Liver (tissue), 9 donors: Measurements from ENCODE around the gene FARP1. TPM values are rescaled to one million over a fixed set of nuclear protein-coding genes. Genes with fewer than 3 reads are reported as not detected.
A peak's percentile ranks its signal among the peaks of the same experiment; 100 is the strongest.

ENCODE experiments used
- DNase-seq: peaks from one replicate; pipeline ENCODE4 v3.0.0-alpha.2; 2017; ENCODE audit warnings: low spot score
- H3K27ac ChIP-seq, 2 donors: one replicate each; pipeline ENCODE4 v1.7.0; 2013; ENCODE audit warnings: inconsistent platforms in 2 of 2, low read length in 2 of 2, control low read depth in 1 of 2, low read depth in 1 of 2, mild to moderate bottlenecking in 1 of 2
- H3K27me3 ChIP-seq, 4 donors: one replicate each; pipeline versions ENCODE4 v1.6.1 to v1.7.0; 2013; ENCODE audit warnings: low read length in 3 of 4, inconsistent platforms in 1 of 4, mild to moderate bottlenecking in 1 of 4, moderate library complexity in 1 of 4; ENCODE audit not compliant: control insufficient read depth in 4 of 4, insufficient read depth in 4 of 4
- H3K36me3 ChIP-seq, 4 donors: one replicate each; pipeline versions ENCODE4 v1.6.1 to v1.7.0; 2013; ENCODE audit warnings: low read length in 3 of 4, mild to moderate bottlenecking in 3 of 4, low read depth in 1 of 4, moderate library complexity in 1 of 4; ENCODE audit not compliant: control insufficient read depth in 4 of 4, insufficient read depth in 3 of 4
- H3K4me1 ChIP-seq, 4 donors: one replicate each; pipeline versions ENCODE4 v1.6.1 to v1.7.0; 2013; ENCODE audit warnings: low read length in 3 of 4, mild to moderate bottlenecking in 3 of 4, moderate library complexity in 1 of 4; ENCODE audit not compliant: control insufficient read depth in 4 of 4, insufficient read depth in 4 of 4
- H3K4me3 ChIP-seq, 3 donors: one replicate each; pipeline versions ENCODE4 v1.6.1 to v1.7.0; 2013; ENCODE audit warnings: low read length in 3 of 3, control low read depth in 1 of 3, low read depth in 1 of 3, mild to moderate bottlenecking in 1 of 3
- H3K9ac ChIP-seq, 2 donors: one replicate each; pipeline ENCODE4 v1.7.0; 2013; ENCODE audit warnings: low read length in 2 of 2, mild to moderate bottlenecking in 2 of 2, moderate library complexity in 2 of 2, control low read depth in 1 of 2, low read depth in 1 of 2
- H3K9me3 ChIP-seq, 4 donors: one replicate each; pipeline versions ENCODE4 v1.6.1 to v1.7.0; 2013; ENCODE audit warnings: low read length in 3 of 4; ENCODE audit not compliant: control insufficient read depth in 4 of 4
- EGR1 ChIP-seq, 2 donors: IDR thresholded peaks; 2 replicates each; pipeline ENCODE4 v1.6.1; 2016 to 2018; ENCODE audit warnings: antibody characterized with exemption in 2 of 2, low read depth in 2 of 2
- FOXA1 ChIP-seq: IDR thresholded peaks from 2 replicates; pipeline ENCODE4 v1.6.1; 2016; ENCODE audit warnings: antibody characterized with exemption
- FOXA2 ChIP-seq: IDR thresholded peaks from 2 replicates; pipeline ENCODE4 v1.6.1; 2016; ENCODE audit warnings: antibody characterized with exemption
- GABPA ChIP-seq, 2 donors: IDR thresholded peaks in 1 of 2; conservative IDR thresholded peaks in 1 of 2; 2 replicates each; pipeline ENCODE4 v1.6.1; 2016; ENCODE audit warnings: antibody characterized with exemption in 2 of 2, mild to moderate bottlenecking in 1 of 2, moderate library complexity in 1 of 2
- HNF4A ChIP-seq, 2 donors: conservative IDR thresholded peaks; 2 replicates each; pipeline ENCODE4 v1.6.1; 2016; ENCODE audit warnings: antibody characterized with exemption in 2 of 2, mild to moderate bottlenecking in 2 of 2
- HNF4G ChIP-seq: IDR thresholded peaks from 2 replicates; pipeline ENCODE4 v1.6.1; 2016; ENCODE audit warnings: antibody characterized with exemption
- JUND ChIP-seq, 2 donors: IDR thresholded peaks; 2 replicates each; pipeline ENCODE4 v1.6.1; 2016; ENCODE audit warnings: antibody characterized with exemption in 2 of 2
- NR2F2 ChIP-seq: IDR thresholded peaks from 2 replicates; pipeline ENCODE4 v1.6.1; 2016; ENCODE audit warnings: antibody characterized with exemption
- RAD21 ChIP-seq, 2 donors: IDR thresholded peaks; 2 replicates each; pipeline ENCODE4 v1.6.1; 2016; ENCODE audit warnings: antibody characterized with exemption in 2 of 2, mild to moderate bottlenecking in 2 of 2
- REST ChIP-seq: IDR thresholded peaks from 2 replicates; pipeline ENCODE4 v1.6.1; 2016; ENCODE audit warnings: antibody characterized with exemption, mild to moderate bottlenecking
- RXRA ChIP-seq, 2 donors: IDR thresholded peaks; 2 replicates each; pipeline ENCODE4 v1.6.1; 2017 to 2018; ENCODE audit warnings: antibody characterized with exemption in 2 of 2, mild to moderate bottlenecking in 1 of 2
- TAF1 ChIP-seq: conservative IDR thresholded peaks from 2 replicates; pipeline ENCODE4 v1.6.1; 2016; ENCODE audit warnings: antibody characterized with exemption, mild to moderate bottlenecking
- YY1 ChIP-seq: IDR thresholded peaks from 2 replicates; pipeline ENCODE4 v1.6.1; 2016; ENCODE audit warnings: antibody characterized with exemption, mild to moderate bottlenecking
- ZBTB33 ChIP-seq: IDR thresholded peaks from 2 replicates; pipeline ENCODE4 v1.6.1; 2016; ENCODE audit warnings: antibody characterized with exemption
- WGBS: extraction: QIAGEN DNeasy Blood & Tissue Kit; methylation state at CpG from one replicate; pipeline ENCODE4 v1.1.7; 2013; 5-methylcytosine and 5-hydroxymethylcytosine counted together
- polyA plus RNA-seq, 2 donors: library from polyadenylated mRNA; stranded (reverse) in 1 of 2; unstranded in 1 of 2; fragments of 200-250 nt in 1 of 2; fragments of >200 nt in 1 of 2; fragmentation: Nextera tagmentation in 1 of 2; extraction: Ambion mirVana in 1 of 2; gene quantifications; one replicate each; pipeline versions ENCODE4 v1.2.1 to v1.2.3, GENCODE V29; 2013 to 2015
- total RNA-seq, 2 donors: library from RNA; depleted of rRNA; stranded (reverse); fragments of >200 nt; gene quantifications; one replicate each; pipeline ENCODE4 v1.2.3, GENCODE V29; 2014
- TF ChIP-seq, protein P1 (sequence below): IDR thresholded peaks from 2 replicates; pipeline ENCODE4 v1.6.1; 2016; ENCODE audit warnings: antibody characterized with exemption
- donor health status: healthy.
- donor health status: healthy.
- donor health status: healthy.
- donor health status: healthy.
- donor health status: healthy.

FARP1 gene
- total and polyA plus RNA-seq, 4 donors = 28.4 to 62.6 (median 39.8) TPM

- Histone ChIP-seq H3K27me3 (no peaks in the 10 kb centered on the region), H3K4me1 (peaks cover 0 to 15% (median 4%) of the 10 kb centered on the region in 4 donors), H3K9me3 (no peaks in the 10 kb centered on the region), H3K4me3 (no peak overlapping the region), H3K27ac (no peak overlapping the region), H3K9ac (no peak overlapping the region), H3K36me3 (peaks cover 3 to 5% (median 4%) of the 10 kb centered on the region in 4 donors)
- 66% methylated on average over 4 of the region's 4 CpGs for WGBS
- no peak for TF ChIP-seq RXRA (IDR thresholded peaks at IDR 0.05)
- TF ChIP-seq HNF4G = no peak
- no peak for TF ChIP-seq ZBTB33
- TF ChIP-seq HNF4A (conservative IDR thresholded peaks at IDR 0.05) = no peak
- no peak for TF ChIP-seq YY1
- TF ChIP-seq NR2F2 = peak; percentile 44
- no peak for TF ChIP-seq RAD21 (IDR thresholded peaks at IDR 0.05)
- TF ChIP-seq REST = no peak
- DNase-seq = no peak
These were observed 73.3 kb downstream of the FARP1 start for GRCh38 chr13:98216135-98216565.

DNA sequence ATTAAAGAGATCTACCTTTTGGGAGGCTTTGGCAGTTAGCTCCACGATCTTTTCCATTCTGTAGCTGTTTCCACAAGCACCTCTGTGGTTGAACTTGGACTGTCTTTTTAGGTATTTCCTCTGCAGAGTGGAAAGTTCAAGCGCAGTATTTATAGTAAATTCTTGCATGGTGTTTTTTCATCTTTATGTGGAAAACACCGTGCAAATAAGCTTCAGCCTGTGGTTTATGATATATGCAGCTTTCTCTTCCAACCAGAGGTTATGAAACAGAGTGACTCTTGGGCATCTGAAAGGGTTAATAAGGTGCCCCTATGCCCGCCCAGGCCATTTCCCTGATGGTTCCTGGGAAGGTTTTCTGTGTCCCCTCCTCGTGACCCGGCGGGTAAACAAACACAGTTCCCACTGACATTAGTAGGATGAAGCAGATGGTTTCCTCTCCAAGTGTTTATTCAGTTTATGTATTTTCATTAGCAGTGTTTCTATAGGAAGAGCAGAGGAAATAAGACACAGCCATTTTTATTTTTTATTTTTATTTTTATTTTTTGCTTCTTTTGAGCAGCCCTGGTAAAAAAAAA lies 73.9 kb downstream of the FARP1 start:
- Histone ChIP-seq H3K9me3 (no peaks in the 10 kb centered on the region), H3K36me3 (peaks cover 3 to 5% (median 4%) of the 10 kb centered on the region in 4 donors), H3K4me3 (no peak overlapping the region), H3K4me1 (peaks cover 0 to 15% (median 4%) of the 10 kb centered on the region in 4 donors), H3K27me3 (no peaks in the 10 kb centered on the region), H3K9ac (no peak overlapping the region), H3K27ac (no peak overlapping the region)
- TF ChIP-seq NR2F2 = peak; percentile 5
- TF ChIP-seq, protein P1, sequence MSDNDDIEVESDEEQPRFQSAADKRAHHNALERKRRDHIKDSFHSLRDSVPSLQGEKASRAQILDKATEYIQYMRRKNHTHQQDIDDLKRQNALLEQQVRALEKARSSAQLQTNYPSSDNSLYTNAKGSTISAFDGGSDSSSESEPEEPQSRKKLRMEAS = no peak
- no peak for DNase-seq
- WGBS = 63% methylated on average over 7 of the region's 7 CpGs

DNA sequence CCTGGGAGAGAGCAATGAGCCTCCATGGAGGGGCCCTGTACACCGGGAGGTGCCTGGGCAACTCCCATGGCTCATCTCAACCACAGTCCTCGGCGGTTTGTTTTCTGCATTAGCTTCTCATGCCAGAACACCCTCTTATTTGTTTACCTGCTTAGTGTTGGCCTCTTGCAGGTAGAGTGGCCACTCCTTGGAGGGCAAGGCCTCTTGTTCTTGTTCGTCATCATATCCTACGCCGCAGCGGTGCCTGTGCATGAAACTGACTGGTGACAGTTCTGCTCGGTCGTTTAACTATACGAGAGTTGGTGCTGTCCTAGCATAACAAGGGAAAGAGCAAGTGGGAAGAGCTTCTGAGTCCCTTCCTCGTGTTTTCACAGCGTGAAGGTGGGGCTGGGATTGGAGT lies 74.7 kb downstream of the FARP1 start:
- no peaks in the 10 kb centered on the region for H3K9me3 ChIP-seq
- 89% methylated on average over 12 of the region's 12 CpGs for WGBS
- no peaks in the 10 kb centered on the region for H3K27me3 ChIP-seq
- H3K4me3 ChIP-seq = no peak overlapping the region
- TF ChIP-seq HNF4A (conservative IDR thresholded peaks at IDR 0.05) (no peak), REST (no peak), TAF1 (no peak), RXRA (IDR thresholded peaks at IDR 0.05) (no peak), FOXA1 (no peak), RAD21 (IDR thresholded peaks at IDR 0.05) (no peak), FOXA2 (no peak), EGR1 (IDR thresholded peaks at IDR 0.05; ENCODE audit: low read depth in 2 of 2) (no peak), JUND (IDR thresholded peaks at IDR 0.05) (no peak), HNF4G (no peak), NR2F2 (no peak), YY1 (no peak), GABPA (IDR thresholded peaks at IDR 0.05 in 1 of 2, conservative IDR thresholded peaks at IDR 0.05 in 1 of 2) (no peak)
- TF ChIP-seq, protein P1 = no peak
- H3K36me3 ChIP-seq = peaks cover 3 to 5% (median 4%) of the 10 kb centered on the region in 4 donors
- peaks cover 0 to 15% (median 4%) of the 10 kb centered on the region in 4 donors for H3K4me1 ChIP-seq
- no peak for DNase-seq
- no peak overlapping the region for H3K9ac ChIP-seq
- no peak overlapping the region for H3K27ac ChIP-seq
